SK-N-MC (cell line): Measurements from ENCODE around the gene RIN3.

Experiments
- EZH2 ChIP-seq: fragments of 200-600 bp; sonication (generic); IDR thresholded peaks from one replicate; pipeline ENCODE4 v1.6.1; 2017; ENCODE audit warnings: antibody characterized with exemption
- POLR2AphosphoS5 ChIP-seq: IDR thresholded peaks from 2 replicates; pipeline ENCODE4 v1.6.1; 2012; ENCODE audit warnings: mild to moderate bottlenecking, low read depth, low read length, borderline replicate concordance

- TF ChIP-seq EZH2: no peak
- no peak for TF ChIP-seq POLR2AphosphoS5
Measured at GRCh38 chr14:92695562-92695961, 182.0 kb downstream of the RIN3 start.
